IMR-90 (cell line): ENCODE data around the gene DDX10.

Source experiments
- BHLHE40 ChIP-seq: fragments of 150-350 bp; IDR thresholded peaks from 2 replicates; pipeline ENCODE4 v1.6.1; 2016; ENCODE audit warnings: mild to moderate bottlenecking, low read depth, low read length
- CTCF ChIP-seq: conservative IDR thresholded peaks from 2 replicates; pipeline ENCODE4 v1.5.1; 2012; ENCODE audit warnings: mild to moderate bottlenecking, low read depth, low read length, improper control_type of control experiment
- MAFK ChIP-seq: IDR thresholded peaks from 2 replicates; pipeline ENCODE4 v1.6.1; 2012; ENCODE audit warnings: low read depth, low read length, improper control_type of control experiment
- MXI1 ChIP-seq: IDR thresholded peaks from 2 replicates; pipeline ENCODE4 v1.6.1; 2012; ENCODE audit warnings: low read depth, mild to moderate bottlenecking, low read length, moderate library complexity, borderline replicate concordance
- POLR2A ChIP-seq: IDR thresholded peaks from 2 replicates; pipeline ENCODE4 v1.6.1; 2012; ENCODE audit warnings: mild to moderate bottlenecking, low read depth, low read length
- RCOR1 ChIP-seq: IDR thresholded peaks from 2 replicates; pipeline ENCODE4 v1.6.1; 2012; ENCODE audit warnings: mild to moderate bottlenecking, low read length, improper control_type of control experiment; ENCODE audit not compliant: insufficient replicate concordance
- RFX5 ChIP-seq: IDR thresholded peaks from 2 replicates; pipeline ENCODE4 v1.8.0; 2012; ENCODE audit warnings: low read depth, mild to moderate bottlenecking, low read length, moderate library complexity
- SMC3 ChIP-seq: fragments of 150-350 bp; IDR thresholded peaks from 2 replicates; pipeline ENCODE4 v1.6.1; 2016; ENCODE audit warnings: low read depth, mild to moderate bottlenecking, antibody characterized with exemption, low read length, moderate library complexity

GRCh38 chr11:108636222-108636621 lies 28.6 kb upstream of the DDX10 start:
- TF ChIP-seq MXI1 (no peak), RCOR1 (no peak), CTCF (no peak), MAFK (no peak), RFX5 (no peak), BHLHE40 (no peak), POLR2A (no peak), SMC3 (no peak)
